GM21515 (cell line): ENCODE measurements around the gene TNC.

Experiments
- ATAC-seq: cut with Tn5 transposase; IDR thresholded peaks from one replicate; pipeline ENCODE4 v1.9.1; 2021; ENCODE audit not compliant: unreplicated experiment

Gene TNC

GRCh38 chr9:115117999-115118878 is at the start of gene TNC:
Gene TNC (minus strand): TSS chr9:115118157. CDS start chr9:115091018, 27,139 bp downstream.
- no peak for ATAC-seq

DNA sequence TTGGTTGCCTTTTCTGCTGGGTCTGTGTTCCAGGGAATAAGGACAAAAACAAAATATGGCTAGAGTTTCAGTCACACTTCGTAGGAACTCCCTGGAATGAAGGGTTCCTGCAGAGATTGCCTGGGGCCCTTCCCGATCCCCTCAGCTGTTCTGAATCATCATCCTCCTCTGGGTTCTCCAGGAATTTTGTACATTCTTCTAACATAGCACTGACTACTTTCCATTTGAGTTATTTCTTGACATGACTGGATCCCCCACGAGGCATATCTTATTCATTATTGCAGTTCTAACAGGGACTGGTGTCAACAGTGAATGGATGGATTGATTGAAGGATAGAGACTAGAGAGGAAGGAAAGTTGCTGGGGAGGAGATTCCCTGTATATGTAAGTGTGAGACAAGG is 49.2 kb upstream of the TNC start:
- no peak for ATAC-seq

GRCh38 chr9:115165233-115165632 is 47.3 kb upstream of the TNC start:
- ATAC-seq: no peak

DNA sequence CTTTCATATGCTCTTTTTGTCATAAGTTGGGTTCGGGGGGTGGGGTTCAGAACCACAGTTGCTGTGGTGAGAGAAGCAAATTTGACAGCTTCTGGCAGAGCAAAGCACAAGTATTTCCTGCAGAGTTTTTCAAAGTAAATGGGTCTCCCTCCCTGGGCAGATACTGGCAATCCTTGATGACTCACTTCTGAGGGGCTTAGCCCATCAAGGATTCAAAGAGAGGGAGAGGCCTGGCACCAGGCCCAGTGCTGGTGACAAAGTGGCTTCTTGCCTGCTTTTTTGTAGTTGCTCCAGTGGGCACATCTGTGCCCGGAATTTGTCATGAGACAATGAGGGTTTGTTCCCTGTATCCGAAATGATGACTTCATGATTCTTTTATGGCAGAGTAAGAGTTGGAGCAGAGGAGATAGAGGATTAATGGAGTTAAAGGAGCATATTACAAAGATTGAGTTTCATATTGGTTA is 46.6 kb upstream of the TNC start:
- no peak for ATAC-seq

- no peak for ATAC-seq
Observed at GRCh38 chr9:115162946-115163345, 45.0 kb upstream of the TNC start.

GRCh38 chr9:115161446-115161845 is 43.5 kb upstream of the TNC start:
- ATAC-seq: no peak

DNA sequence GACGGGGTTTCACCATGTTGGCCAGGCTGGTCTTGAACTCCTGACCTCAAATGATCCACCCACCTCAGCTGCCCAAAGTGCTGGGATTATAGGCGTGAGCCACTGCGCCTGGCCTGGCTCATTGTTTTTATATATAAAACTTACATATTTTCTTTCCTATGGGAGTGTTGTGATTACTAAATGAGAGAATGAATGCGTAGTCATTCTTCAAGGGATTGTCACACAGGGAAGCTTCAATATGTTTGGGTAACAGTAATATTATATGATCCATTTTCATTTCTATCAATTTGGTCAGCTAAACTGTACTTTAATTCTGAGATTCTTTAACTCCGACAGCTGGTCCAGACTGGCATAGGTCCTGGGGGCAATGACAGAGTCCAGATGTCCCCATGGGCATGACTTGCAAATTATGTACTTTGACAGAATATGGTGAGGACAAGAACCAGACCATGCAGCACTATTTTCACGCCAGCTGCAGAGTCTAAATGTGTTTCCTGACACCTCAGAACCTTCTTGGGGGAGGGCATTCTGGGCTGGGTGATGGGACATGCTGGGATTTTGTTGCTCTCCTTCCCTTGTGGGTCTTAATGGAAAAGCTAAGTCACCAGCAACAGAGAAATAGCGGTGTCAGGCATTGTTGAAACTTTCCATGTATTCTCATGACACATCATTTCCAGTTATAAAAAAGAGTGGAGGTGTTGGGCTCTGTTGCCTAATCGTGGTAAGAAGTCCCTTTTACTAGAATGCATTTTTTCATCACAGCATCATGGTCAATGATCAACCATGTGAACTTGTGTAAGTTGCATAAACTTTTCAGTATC is 40.9 kb upstream of the TNC start:
- no peak for ATAC-seq

GRCh38 chr9:115157245-115157674 is 39.3 kb upstream of the TNC start:
- ATAC-seq: no peak

DNA sequence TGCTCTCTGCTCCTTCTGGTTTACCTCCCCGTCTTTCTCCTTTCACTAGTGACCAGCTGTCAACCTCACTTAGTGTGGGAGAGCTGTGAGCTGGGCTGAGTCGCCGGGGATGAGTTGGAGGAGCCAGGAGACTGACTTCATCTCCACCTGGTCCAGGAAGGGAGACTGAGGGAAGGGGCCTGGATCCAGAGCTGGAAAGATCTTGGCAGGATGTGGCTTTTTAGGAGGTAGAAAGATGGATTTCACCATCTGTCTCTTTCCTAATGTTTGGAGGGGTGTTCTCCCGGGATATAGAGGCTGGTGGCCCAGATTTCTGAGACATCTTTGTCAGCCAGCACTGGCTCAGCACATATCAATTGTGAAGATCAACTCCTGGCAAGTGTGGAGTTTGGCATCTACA is 37.1 kb upstream of the TNC start:
- ATAC-seq: no peak

DNA sequence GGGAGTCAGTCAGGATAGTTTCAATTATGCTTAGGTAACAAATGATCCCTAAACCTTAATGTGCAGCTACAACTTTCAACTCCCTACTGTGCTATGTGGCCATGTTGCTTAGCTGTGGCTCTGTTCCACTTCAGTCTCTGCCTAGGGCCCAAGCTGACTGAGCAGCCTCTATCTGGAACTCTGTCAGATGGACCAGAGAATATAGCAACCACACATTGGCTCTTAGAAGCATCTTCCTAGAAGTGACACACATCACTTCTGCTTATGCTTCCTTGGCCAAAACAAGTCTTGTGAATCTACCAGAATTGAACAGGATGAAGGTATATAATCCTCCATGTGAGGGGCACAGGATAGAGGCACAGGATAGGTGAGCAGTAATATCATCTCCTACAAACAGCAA is 36.7 kb upstream of the TNC start:
- ATAC-seq: no peak

GRCh38 chr9:115152281-115152820 is 34.4 kb upstream of the TNC start:
- ATAC-seq: no peak

GRCh38 chr9:115148721-115149120 is 30.8 kb upstream of the TNC start:
- no peak for ATAC-seq

DNA sequence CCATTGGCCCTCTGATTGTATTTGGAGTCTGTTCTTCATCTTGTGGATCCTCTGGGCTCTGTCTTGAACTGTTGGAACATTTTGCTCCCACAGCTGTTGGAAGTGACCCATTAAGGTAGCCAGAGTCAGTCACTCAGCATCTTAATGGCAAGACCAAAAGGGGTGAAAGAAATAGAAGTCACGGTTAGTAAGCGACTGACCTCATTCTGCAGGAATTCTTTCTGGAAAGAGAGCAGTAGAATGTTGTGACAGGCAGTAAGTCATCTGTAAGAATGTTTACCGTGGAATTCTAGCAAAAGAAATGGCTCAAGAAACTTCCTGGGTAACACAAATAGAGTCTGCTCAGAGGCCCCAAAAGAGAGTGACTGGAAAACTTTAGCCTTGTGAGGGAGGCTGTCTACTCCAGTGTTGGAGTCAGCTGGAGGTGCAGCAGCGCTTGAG is 28.6 kb upstream of the TNC start:
- no peak for ATAC-seq

- ATAC-seq: no peak
Observed at GRCh38 chr9:115144706-115145105, 26.7 kb upstream of the TNC start.

DNA sequence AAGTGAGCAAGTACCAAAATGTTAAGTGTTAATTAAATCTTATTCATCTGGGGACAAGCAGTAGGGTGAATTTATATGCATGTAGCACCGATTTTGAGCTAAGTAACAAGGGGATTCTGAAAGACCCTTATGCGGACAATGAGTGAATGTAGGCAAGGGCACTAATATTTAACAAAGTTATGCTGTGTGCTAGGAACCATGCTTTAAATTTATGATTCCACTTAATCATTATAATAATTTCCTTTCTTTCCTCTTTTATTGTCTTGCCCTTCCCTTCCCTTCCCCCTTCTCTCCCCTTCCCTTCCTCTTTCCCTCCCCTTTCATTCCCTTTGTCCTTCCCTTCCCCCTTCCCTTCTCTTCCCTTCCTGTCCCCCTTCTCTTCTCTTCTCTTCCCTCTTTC is 25.7 kb upstream of the TNC start:
- ATAC-seq: no peak

DNA sequence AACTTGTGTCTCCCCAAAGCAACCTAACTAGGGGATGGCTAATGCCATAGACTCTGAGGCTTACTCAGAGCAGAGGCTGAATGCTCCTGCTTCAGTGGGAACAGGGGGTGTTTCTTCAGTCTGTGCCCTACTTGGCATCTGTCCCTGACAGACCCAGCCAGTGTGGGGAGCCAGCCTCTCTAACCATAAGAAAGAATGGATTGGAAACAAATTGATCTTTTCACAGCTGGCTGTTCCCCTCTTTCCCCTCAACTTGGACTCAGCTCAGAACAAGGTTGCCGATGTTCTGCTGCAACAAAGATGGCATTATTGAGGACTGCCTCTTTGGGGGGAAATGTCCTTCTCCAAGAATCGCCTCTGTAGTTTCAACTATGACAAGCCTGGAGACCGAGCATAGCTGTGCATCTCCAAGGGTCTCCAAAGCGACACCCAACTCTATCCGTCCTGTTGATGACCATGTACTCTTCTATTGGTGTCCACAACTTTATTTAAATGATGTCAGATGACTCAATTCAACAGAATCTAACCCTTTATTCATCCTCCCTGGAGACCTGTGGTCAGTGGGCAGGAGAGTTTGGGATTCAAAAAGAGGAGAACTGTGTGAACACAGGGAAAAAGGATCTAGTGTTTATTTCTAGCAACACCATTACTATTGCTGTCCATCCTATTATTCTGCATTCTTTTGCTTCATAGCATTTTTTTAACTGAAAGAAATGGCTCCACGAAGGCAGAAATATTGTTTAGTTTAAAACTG is 24.7 kb upstream of the TNC start:
- no peak for ATAC-seq

DNA sequence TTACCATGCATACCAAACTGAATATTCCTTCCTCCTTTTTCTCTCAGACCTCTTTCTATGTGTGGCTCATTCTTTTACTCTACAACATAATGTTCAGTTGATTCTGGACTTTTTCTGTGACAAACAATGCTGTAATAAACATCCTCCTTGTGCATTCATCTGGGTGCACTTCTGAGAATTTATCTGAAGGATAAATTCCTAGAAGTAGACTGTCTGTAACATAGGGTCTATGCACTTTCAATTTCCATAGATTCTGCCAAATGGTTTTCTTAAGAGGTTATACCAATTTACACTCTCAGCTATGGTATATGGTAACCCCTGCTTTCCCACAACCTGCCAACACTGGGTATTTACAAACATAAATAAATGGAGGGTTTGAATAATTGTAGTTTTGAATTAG is 24.1 kb upstream of the TNC start:
- ATAC-seq: no peak

GRCh38 chr9:115141612-115142011 is 23.7 kb upstream of the TNC start:
- ATAC-seq: no peak

DNA sequence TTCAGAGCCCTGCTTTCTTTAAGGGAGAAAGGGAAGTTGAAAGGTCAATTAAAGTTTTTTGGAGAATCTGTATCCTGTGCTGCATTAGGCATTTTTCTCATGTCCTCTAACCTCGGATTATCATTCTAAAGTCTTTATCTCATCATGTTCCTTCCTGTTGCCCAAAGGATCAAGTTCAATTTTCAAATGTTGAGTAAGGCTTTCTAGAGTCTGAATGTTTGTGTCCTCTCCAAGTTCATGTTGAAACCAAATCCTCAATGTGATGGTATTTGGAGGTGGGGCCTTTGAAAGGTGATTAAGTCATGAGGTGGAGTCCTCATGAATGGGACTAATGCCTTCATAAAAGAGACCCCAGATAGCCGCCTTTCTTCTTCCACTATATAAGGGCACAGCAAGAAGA is 20.2 kb upstream of the TNC start:
- ATAC-seq: no peak

- no peak for ATAC-seq
Observed at GRCh38 chr9:115137526-115137925, 19.6 kb upstream of the TNC start.
